ENCODE results near the gene GPATCH3.

- TF ChIP-seq POLR2A (IDR thresholded peaks at IDR 0.05; ENCODE audit: borderline replicate concordance, extremely low read depth, insufficient read depth, insufficient read length) (no peak), ZBTB33 (IDR thresholded peaks at IDR 0.05; ENCODE audit: extremely low read depth, insufficient replicate concordance, low read length) (no peak), YY1 (IDR thresholded peaks at IDR 0.05; ENCODE audit: extremely low read depth, insufficient replicate concordance, low read depth, low read length) (no peak), EZH2 (IDR thresholded peaks at IDR 0.05) (no peak), TCF7L2 (IDR thresholded peaks at IDR 0.05; ENCODE audit: borderline replicate concordance, extremely low read depth, insufficient read depth, insufficient read length) (no peak)
- TF ChIP-seq, protein P1, sequence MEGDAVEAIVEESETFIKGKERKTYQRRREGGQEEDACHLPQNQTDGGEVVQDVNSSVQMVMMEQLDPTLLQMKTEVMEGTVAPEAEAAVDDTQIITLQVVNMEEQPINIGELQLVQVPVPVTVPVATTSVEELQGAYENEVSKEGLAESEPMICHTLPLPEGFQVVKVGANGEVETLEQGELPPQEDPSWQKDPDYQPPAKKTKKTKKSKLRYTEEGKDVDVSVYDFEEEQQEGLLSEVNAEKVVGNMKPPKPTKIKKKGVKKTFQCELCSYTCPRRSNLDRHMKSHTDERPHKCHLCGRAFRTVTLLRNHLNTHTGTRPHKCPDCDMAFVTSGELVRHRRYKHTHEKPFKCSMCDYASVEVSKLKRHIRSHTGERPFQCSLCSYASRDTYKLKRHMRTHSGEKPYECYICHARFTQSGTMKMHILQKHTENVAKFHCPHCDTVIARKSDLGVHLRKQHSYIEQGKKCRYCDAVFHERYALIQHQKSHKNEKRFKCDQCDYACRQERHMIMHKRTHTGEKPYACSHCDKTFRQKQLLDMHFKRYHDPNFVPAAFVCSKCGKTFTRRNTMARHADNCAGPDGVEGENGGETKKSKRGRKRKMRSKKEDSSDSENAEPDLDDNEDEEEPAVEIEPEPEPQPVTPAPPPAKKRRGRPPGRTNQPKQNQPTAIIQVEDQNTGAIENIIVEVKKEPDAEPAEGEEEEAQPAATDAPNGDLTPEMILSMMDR (IDR thresholded peaks at IDR 0.05 in 2 of 3, conservative IDR thresholded peaks at IDR 0.05 in 1 of 3; ENCODE audit: borderline replicate concordance in 1 of 3, insufficient read depth in 1 of 3, low read depth in 2 of 3, low read length in 2 of 3) = no peak
- TF ChIP-seq, protein P2, sequence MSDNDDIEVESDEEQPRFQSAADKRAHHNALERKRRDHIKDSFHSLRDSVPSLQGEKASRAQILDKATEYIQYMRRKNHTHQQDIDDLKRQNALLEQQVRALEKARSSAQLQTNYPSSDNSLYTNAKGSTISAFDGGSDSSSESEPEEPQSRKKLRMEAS (IDR thresholded peaks at IDR 0.05) = no peak
Observed at GRCh38 chr1:26915204-26915842, 15.1 kb upstream of the GPATCH3 start.

Measured in HCT116 (cell line).